HFFc6 (cell line): ENCODE data around the gene POLR2H. TPM values are rescaled to one million over a fixed set of nuclear protein-coding genes. Genes with fewer than 3 reads are reported as not detected.

Experiments
- DNase-seq: peaks from one replicate; pipeline ENCODE4 v3.0.0-alpha.2; 2018
- H3K27ac Mint-ChIP-seq: 2 replicates; pipeline ENCODE4 v1.8.0; 2020; ENCODE audit warnings: mild to moderate bottlenecking, mixed read lengths
- H3K27me3 Mint-ChIP-seq: 2 replicates; pipeline ENCODE4 v1.8.0; 2021; ENCODE audit warnings: mild to moderate bottlenecking, moderate library complexity, mixed read lengths; ENCODE audit not compliant: insufficient read depth
- H3K36me3 Mint-ChIP-seq: 2 replicates; pipeline ENCODE4 v1.8.0; 2021; ENCODE audit warnings: low read depth, mixed read lengths
- H3K4me1 Mint-ChIP-seq: 2 replicates; pipeline ENCODE4 v1.8.0; 2020; ENCODE audit warnings: low read depth, mixed read lengths
- H3K4me3 Mint-ChIP-seq: 2 replicates; pipeline ENCODE4 v1.8.0; 2020; ENCODE audit warnings: mild to moderate bottlenecking, moderate library complexity, mixed read lengths
- H3K9me3 Mint-ChIP-seq: 2 replicates; pipeline ENCODE4 v1.8.0; 2020; ENCODE audit warnings: mild to moderate bottlenecking, mixed read lengths
- CTCF ChIP-seq: fragments of 200-600 bp; sonication (generic); IDR thresholded peaks from 2 replicates; pipeline ENCODE4 v1.5.0; 2021; ENCODE audit warnings: antibody characterized with exemption, mild to moderate bottlenecking
- total RNA-seq, 6 experiments: library from RNA; stranded (reverse); fragmentation: NEBNext Ultra II Directional; extraction: Animal tissue kit (Norgen Biotek cat#: 25700); gene quantifications; 2 replicates in 1 of 6; 3 replicates in 5 of 6; pipeline ENCODE4 v1.2.3, GENCODE V29; 2021

Gene POLR2H
- total RNA-seq, 6 experiments from 2014 or later: 45.4 to 68.6 (median 50.1) TPM

- Mint-ChIP-seq H3K4me3 (no peak overlapping the region), H3K36me3 (peaks cover 6% of the 10 kb centered on the region; the same call in 1 of the 2 replicates), H3K4me1 (peaks cover 28% of the 10 kb centered on the region), H3K9me3 (no peaks in the 10 kb centered on the region), H3K27ac (no peak overlapping the region), H3K27me3 (peaks cover 4% of the 10 kb centered on the region; the same call in 1 of the 2 replicates)
- no peak for TF ChIP-seq CTCF
- DNase-seq: no peak
Measured at GRCh38 chr3:184358124-184358767, 3.3 kb upstream of the POLR2H start.

DNA sequence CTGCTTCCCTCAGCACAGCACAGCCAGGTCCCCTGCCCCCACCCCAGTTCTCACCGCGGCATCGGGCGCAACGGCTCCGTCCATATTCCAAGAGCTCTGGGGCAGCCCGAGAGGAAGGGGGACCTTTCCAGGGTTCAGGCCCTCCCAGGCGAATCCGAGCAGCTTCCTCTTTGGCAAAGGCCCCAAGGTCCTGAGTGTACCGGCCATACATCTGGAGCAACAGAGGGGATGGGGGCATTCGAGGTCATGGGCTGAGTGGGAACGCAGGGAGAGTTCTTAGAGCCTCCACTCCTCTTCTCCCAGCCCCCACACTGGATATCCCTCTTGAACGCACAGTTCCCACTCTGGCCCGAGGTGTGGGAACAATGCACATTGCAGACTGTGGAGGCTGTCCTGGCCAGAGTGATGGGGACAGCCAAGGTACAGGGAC is 2.6 kb upstream of the POLR2H start:
- Mint-ChIP-seq H3K27me3 (peaks cover 8% of the 10 kb centered on the region), H3K36me3 (peaks cover 6% of the 10 kb centered on the region; the same call in 1 of the 2 replicates), H3K4me3 (no peak overlapping the region), H3K27ac (no peak overlapping the region), H3K4me1 (peaks cover 28% of the 10 kb centered on the region), H3K9me3 (no peaks in the 10 kb centered on the region)
- TF ChIP-seq CTCF: no peak
- DNase-seq: no peak

DNA sequence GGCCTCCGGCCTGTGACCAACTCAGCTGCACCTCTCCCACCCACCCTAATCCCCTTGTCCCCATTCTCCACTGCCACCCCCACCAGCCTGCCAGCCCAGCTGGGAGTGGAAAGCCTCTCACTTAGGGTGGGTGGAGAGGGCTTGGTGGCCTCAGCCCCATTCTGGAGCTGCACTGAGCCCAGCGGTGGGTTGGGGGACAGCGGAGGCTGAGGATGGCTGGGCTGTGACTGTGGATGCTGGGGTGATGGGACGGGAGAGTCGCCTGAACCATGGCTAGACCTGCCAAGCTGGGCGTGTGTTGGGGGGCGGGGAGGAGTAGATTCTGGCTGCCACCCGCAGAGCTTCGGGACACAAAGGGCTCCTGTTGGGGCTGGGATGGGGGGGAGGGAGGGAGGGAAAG is 1.9 kb upstream of the POLR2H start:
- no peak for DNase-seq
- Mint-ChIP-seq H3K4me3 (peak overlapping the region; percentile 91), H3K4me1 (peaks cover 34% of the 10 kb centered on the region), H3K27ac (peak overlapping the region; percentile 50), H3K9me3 (no peaks in the 10 kb centered on the region), H3K27me3 (peaks cover 8% of the 10 kb centered on the region), H3K36me3 (peaks cover 10% of the 10 kb centered on the region)
- TF ChIP-seq CTCF: no peak

DNA sequence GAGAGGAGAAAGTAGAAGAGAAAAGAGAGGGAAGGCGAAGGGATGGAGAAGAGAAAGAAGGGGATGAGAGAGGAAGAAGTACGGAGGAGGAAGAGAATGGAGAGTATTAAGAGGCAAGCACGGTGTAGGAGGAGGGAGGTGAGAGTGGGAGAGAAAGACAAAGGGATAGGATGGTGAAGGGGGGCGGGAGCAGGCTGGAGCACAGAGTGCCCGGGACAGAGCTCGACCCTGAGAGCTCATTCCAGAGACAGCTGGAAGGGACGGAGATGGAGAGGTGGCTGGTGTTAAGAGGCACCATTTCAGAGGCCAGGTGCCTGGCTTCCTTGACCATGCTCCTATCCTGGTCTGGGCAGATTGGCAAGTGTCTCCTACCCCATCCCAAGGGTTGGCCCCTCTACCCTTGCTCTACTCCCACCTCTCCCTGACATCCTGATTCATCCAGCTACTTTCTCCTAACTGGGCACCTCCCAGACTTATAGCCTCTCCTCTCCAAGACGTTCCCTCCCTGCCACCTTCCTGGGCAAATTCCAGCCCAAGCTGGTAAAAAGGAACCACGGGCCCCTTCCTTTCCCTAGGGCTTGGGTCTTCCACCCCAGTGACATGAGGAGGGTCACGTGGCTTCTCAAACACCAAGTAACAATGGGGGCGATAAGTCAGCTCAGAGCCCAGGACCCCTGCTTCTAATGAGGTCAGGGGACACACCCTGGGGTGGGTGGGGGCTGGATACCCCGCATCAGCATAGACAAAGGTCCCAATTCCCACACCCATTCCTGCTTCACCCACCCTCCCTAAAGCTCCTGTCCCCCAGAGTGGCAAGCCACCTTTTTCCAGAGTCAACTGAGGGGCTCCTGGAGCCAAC is 1.2 kb upstream of the POLR2H start:
- Mint-ChIP-seq H3K9me3 (no peaks in the 10 kb centered on the region), H3K4me1 (peaks cover 36% of the 10 kb centered on the region), H3K27me3 (peaks cover 7% of the 10 kb centered on the region), H3K4me3 (peak overlapping the region; percentile 91), H3K27ac (peak overlapping the region; percentile 72), H3K36me3 (peaks cover 15% of the 10 kb centered on the region)
- DNase-seq: no peak
- no peak for TF ChIP-seq CTCF

GRCh38 chr3:184360929-184361531 is 480 bp upstream of the POLR2H start:
- Mint-ChIP-seq H3K4me3 (peak overlapping the region; percentile 91), H3K36me3 (peaks cover 12% of the 10 kb centered on the region), H3K27me3 (peaks cover 6% of the 10 kb centered on the region), H3K4me1 (peaks cover 29% of the 10 kb centered on the region), H3K9me3 (no peaks in the 10 kb centered on the region), H3K27ac (peak overlapping the region; percentile 72)
- DNase-seq: no peak
- no peak for TF ChIP-seq CTCF
